ENCODE results near the gene TGFB1I1.
A peak's percentile ranks its signal among the peaks of the same experiment; 100 is the strongest.

Gene TGFB1I1

DNA sequence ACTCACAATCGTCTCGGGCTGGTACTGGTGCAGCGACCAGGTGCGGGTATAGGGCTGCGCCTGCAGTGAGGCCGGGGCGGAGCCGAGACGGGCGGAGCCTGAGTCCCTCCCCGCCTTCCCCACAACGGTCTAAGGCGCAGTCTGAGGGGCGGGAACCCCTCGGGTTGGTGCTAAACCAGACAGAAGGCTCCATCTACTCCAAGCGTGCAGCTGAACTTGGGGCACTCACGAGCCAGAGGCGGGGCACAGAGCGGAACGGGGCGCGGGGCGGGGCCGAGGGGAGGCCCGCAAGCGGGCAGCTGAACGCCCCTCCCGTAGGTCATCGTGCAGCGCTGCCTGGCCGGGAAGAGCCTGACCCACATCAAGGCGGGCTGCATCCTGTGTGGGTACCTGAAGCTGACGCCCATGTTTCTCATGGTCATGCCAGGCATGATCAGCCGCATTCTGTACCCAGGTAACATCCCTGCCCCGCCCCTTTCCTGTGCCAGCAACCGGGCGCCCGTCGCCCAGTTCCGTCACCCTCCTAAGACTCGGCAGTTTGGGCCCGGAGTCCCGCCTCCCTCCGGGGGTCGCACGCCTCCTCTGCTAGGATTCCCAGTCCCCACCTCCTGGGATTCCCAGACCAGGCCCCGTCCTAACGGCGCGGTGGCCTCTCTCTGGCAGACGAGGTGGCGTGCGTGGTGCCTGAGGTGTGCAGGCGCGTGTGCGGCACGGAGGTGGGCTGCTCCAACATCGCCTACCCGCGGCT, 15.9 kb downstream of the TGFB1I1 start:
- DNase-seq (ENCODE audit: low read depth, low spot score): no peak
- Histone ChIP-seq H3K27ac (ENCODE audit: low read length) (no peak overlapping the region), H3K27me3 (ENCODE audit: control insufficient read depth, insufficient read depth, low read length) (peaks cover 8% of the 10 kb centered on the region; the same call in 1 of the 2 replicates), H3K4me1 (ENCODE audit: control insufficient read depth, insufficient read depth, low read length) (peaks cover 3% of the 10 kb centered on the region; the same call in 1 of the 2 replicates), H3K36me3 (ENCODE audit: control insufficient read depth, insufficient read depth, low read length) (no peaks in the 10 kb centered on the region), H3K9me3 (ENCODE audit: control insufficient read depth, insufficient read depth, low read length) (no peaks in the 10 kb centered on the region), H3K4me3 (ENCODE audit: low read length) (peak overlapping the region; percentile 47; the same call in 1 of the 2 replicates)
- whole genome bisulfite sequencing (ENCODE audit: insufficient coverage, insufficient read length): no CpG with 5 or more reads among the region's 60 CpGs

DNA sequence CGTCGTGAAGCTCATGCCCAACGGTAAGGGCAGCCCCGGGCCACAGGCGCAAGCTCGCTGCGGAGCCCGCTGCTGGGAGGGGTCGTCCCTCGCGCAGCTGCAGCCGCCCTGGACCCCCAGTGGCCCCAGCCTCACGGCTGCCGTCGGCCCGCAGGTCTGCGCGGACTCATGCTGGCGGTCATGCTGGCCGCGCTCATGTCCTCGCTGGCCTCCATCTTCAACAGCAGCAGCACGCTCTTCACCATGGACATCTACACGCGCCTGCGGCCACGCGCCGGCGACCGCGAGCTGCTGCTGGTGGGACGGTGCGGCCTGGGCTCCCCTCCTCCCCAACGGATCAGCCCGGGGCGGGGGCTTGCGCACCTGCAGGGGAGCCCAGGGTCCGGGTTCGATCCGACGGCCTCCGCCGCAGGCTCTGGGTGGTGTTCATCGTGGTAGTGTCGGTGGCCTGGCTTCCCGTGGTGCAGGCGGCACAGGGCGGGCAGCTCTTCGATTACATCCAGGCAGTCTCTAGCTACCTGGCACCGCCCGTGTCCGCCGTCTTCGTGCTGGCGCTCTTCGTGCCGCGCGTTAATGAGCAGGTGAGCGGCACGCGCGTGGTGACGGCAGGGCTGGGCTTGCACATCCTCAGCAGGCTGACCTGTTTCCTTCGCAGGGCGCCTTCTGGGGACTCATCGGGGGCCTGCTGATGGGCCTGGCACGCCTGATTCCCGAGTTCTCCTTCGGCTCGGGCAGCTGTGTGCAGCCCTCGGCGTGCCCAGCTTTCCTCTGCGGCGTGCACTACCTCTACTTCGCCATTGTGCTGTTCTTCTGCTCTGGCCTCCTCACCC, 16.7 kb downstream of the TGFB1I1 start:
- Histone ChIP-seq H3K27me3 (ENCODE audit: control insufficient read depth, insufficient read depth, low read length) (peaks cover 8% of the 10 kb centered on the region; the same call in 1 of the 2 replicates), H3K36me3 (ENCODE audit: control insufficient read depth, insufficient read depth, low read length) (no peaks in the 10 kb centered on the region), H3K4me1 (ENCODE audit: control insufficient read depth, insufficient read depth, low read length) (peaks cover 3% of the 10 kb centered on the region; the same call in 1 of the 2 replicates), H3K9me3 (ENCODE audit: control insufficient read depth, insufficient read depth, low read length) (no peaks in the 10 kb centered on the region), H3K27ac (ENCODE audit: low read length) (no peak overlapping the region), H3K4me3 (ENCODE audit: low read length) (peak overlapping the region; percentile 47; the same call in 1 of the 2 replicates)
- no peak for DNase-seq (ENCODE audit: low read depth, low spot score)
- no CpG with 5 or more reads among the region's 77 CpGs for WGBS (ENCODE audit: insufficient coverage, insufficient read length)

DNA sequence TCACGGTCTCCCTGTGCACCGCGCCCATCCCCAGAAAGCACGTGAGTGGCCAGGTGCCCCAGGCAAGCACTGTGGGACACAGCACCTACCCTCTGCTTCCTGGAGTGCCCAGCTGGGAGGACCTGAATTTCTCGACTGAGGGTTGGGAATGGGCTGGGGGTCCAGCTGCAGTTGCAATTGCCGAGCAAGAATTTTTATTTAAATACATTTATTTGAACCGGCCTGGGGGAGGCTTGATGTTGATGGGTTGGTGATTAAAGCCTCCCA, 17.3 kb downstream of the TGFB1I1 start:
- Histone ChIP-seq H3K27me3 (ENCODE audit: control insufficient read depth, insufficient read depth, low read length) (peaks cover 8% of the 10 kb centered on the region; the same call in 1 of the 2 replicates), H3K4me1 (ENCODE audit: control insufficient read depth, insufficient read depth, low read length) (peaks cover 3% of the 10 kb centered on the region; the same call in 1 of the 2 replicates), H3K27ac (ENCODE audit: low read length) (no peak overlapping the region), H3K9me3 (ENCODE audit: control insufficient read depth, insufficient read depth, low read length) (no peaks in the 10 kb centered on the region), H3K4me3 (ENCODE audit: low read length) (no peak overlapping the region), H3K36me3 (ENCODE audit: control insufficient read depth, insufficient read depth, low read length) (no peaks in the 10 kb centered on the region)
- DNase-seq (ENCODE audit: low read depth, low spot score): no peak
- WGBS (ENCODE audit: insufficient coverage, insufficient read length): no CpG with 5 or more reads among the region's 7 CpGs

DNA sequence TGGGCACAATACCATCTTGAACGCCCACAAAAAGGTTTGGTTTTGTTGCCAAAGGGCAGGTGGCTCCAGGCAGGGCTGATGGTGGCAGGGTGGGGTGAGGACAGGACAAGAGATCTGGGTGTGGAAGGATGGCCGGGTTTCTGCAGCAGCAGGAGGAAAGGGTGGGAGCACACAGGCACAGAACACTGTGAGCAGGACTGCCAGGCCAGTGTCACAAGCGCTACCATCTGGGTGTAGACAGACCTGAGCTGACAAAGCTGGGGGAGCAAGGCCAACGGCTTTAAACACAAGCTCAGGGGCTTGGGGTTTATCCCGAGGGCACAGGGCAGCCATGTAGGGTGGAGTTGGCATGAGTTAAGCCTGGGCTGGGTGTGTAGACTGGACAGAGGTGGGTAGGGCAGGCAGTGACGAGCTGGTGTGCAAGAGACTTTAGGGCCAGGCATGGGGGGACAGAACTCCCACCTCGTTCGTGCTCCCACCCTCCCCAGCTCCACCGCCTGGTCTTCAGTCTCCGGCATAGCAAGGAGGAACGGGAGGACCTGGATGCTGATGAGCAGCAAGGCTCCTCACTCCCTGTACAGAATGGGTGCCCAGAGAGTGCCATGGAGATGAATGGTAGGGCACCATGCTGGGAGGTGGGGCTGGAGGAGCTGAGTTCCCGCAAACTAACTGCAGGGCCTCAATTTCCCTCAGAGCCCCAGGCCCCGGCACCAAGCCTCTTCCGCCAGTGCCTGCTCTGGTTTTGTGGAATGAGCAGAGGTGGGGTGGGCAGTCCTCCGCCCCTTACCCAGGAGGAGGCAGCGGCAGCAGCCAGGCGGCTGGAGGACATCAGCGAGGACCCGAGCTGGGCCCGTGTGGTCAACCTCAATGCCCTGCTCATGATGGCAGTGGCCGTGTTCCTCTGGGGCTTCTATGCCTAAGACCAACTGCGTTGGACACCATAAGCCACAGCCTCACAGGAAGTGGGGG, 17.9 kb downstream of the TGFB1I1 start:
- WGBS (ENCODE audit: insufficient coverage, insufficient read length): no CpG with 5 or more reads among the region's 22 CpGs
- Histone ChIP-seq H3K36me3 (ENCODE audit: control insufficient read depth, insufficient read depth, low read length) (no peaks in the 10 kb centered on the region), H3K9me3 (ENCODE audit: control insufficient read depth, insufficient read depth, low read length) (no peaks in the 10 kb centered on the region), H3K27me3 (ENCODE audit: control insufficient read depth, insufficient read depth, low read length) (peaks cover 8% of the 10 kb centered on the region; the same call in 1 of the 2 replicates), H3K4me1 (ENCODE audit: control insufficient read depth, insufficient read depth, low read length) (no peaks in the 10 kb centered on the region), H3K27ac (ENCODE audit: low read length) (no peak overlapping the region), H3K4me3 (ENCODE audit: low read length) (no peak overlapping the region)
- no peak for DNase-seq (ENCODE audit: low read depth, low spot score)

DNA sequence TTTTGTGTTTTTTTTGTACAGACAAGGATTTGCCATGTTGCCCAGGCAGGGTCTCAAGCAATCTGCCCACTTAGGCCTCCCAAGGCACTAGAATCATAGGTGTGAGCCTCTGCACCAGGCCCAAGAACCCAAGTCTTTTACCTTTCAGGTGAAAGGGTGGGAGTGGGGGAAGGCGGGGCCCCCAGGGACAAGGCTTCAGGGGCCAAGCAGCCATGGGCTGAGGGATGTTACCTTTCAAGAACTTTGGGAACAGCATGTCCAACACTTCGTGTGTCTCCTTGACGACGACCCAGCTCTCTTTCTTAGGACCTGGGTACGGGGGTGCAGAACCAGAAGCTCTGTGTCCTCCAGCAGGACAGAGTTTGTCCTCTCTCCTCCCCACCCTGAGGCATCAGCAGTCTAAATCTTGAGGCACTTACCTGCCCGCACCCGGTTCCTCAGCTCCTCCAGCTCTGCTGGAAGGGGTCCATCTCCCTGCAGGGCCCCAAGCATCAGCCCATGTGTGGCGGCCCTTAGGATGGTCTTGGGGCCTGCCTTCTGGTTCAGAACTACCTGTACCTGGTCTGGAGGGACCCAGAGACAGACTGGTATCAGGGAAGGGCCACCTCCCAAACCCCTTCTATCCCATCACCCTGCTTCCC, 19.9 kb downstream of the TGFB1I1 start:
- Histone ChIP-seq H3K27ac (ENCODE audit: low read length) (no peak overlapping the region), H3K27me3 (ENCODE audit: control insufficient read depth, insufficient read depth, low read length) (peaks cover 2% of the 10 kb centered on the region; the same call in 1 of the 2 replicates), H3K36me3 (ENCODE audit: control insufficient read depth, insufficient read depth, low read length) (0 out of 2 replicates have a peak, but pooled peaks cover 6% of the 10 kb centered on the region), H3K9me3 (ENCODE audit: control insufficient read depth, insufficient read depth, low read length) (no peaks in the 10 kb centered on the region), H3K4me3 (ENCODE audit: low read length) (no peak overlapping the region), H3K4me1 (ENCODE audit: control insufficient read depth, insufficient read depth, low read length) (no peaks in the 10 kb centered on the region)
- no peak for DNase-seq (ENCODE audit: low read depth, low spot score)
- WGBS (ENCODE audit: insufficient coverage, insufficient read length): no CpG with 5 or more reads among the region's 8 CpGs

DNA sequence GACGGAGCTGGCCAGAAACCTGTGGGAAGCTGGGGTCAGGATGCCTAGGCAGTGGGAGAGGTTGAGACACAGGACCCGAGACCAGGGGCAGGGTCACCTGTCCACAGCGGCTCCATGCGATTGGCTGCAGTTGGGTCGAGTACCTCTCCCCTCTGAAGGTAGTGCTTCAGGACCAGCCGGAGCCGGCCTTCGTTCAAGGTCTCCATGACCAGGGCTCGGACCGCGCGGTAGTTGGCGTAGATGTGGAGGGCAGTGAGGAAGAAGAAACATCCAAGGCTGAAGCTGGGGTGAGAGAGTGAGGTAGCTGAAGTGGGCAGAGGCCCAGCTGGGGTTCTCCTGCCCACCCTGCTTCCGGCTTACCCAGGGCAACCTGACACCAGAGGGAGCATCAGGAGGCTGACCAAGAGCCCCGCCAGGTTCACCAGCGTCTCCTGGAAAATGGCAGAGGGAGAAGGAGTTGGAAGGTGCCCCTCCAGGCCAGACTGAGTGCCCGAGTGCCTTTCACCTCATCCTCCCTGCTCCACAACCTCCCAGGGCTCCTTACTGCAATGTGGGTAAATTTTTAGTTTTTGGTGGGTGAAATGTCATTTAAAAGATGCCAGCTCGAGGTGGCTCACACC, 21.7 kb downstream of the TGFB1I1 start:
- Histone ChIP-seq H3K4me3 (ENCODE audit: low read length) (no peak overlapping the region), H3K27me3 (ENCODE audit: control insufficient read depth, insufficient read depth, low read length) (peaks cover 2% of the 10 kb centered on the region; the same call in 1 of the 2 replicates), H3K27ac (ENCODE audit: low read length) (no peak overlapping the region), H3K36me3 (ENCODE audit: control insufficient read depth, insufficient read depth, low read length) (0 out of 2 replicates have a peak, but pooled peaks cover 6% of the 10 kb centered on the region), H3K9me3 (ENCODE audit: control insufficient read depth, insufficient read depth, low read length) (no peaks in the 10 kb centered on the region), H3K4me1 (ENCODE audit: control insufficient read depth, insufficient read depth, low read length) (no peaks in the 10 kb centered on the region)
- no peak for DNase-seq (ENCODE audit: low read depth, low spot score)
- no CpG with 5 or more reads among the region's 18 CpGs for WGBS (ENCODE audit: insufficient coverage, insufficient read length)

DNA sequence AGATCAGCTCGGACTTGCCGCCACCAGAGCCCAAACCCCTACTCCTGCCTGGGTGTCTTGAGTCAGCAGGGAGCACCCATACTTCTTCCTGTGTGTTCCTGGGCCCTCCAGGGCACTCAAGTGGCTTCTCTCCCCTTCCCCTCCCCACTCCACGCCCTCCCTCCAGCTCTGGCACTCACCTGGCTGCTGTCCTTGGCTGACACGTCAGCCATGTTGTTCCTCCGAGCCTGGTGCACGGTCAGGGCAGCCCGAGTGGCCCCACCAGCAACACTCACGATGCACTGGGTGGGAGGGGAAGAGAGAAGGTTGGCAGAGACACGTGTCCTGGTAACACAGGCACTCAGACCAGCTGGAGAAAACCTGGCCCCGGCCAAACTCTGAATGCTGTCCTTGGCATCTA, 24.7 kb downstream of the TGFB1I1 start:
- WGBS (ENCODE audit: insufficient coverage, insufficient read length): no CpG with 5 or more reads among the region's 10 CpGs
- Histone ChIP-seq H3K36me3 (ENCODE audit: control insufficient read depth, insufficient read depth, low read length) (0 out of 2 replicates have a peak, but pooled peaks cover 6% of the 10 kb centered on the region), H3K4me1 (ENCODE audit: control insufficient read depth, insufficient read depth, low read length) (no peaks in the 10 kb centered on the region), H3K27ac (ENCODE audit: low read length) (no peak overlapping the region), H3K27me3 (ENCODE audit: control insufficient read depth, insufficient read depth, low read length) (no peaks in the 10 kb centered on the region), H3K9me3 (ENCODE audit: control insufficient read depth, insufficient read depth, low read length) (no peaks in the 10 kb centered on the region), H3K4me3 (ENCODE audit: low read length) (no peak overlapping the region; the same call in 1 of the 2 replicates)
- no peak for DNase-seq (ENCODE audit: low read depth, low spot score)

DNA sequence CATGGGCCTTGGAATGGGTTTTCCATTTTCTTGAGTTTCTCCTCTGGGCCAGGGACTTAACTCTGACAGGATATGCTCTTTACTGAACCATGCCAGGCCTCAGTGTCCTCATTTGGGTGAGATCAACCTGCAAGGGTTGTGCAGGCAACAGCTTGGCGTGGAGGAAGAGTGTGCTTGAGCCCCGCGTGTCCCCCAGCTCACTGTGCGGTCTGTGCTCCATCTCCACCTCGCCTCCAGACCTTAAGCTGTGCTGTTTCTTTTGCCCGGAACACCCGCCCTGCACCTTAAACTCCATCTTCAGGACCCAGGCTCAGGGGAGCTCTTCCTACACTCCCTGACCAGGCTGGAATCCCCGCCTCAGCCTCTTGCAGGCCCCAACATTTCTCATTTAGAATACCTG, 26.5 kb downstream of the TGFB1I1 start:
- H3K4me1 ChIP-seq (ENCODE audit: control insufficient read depth, insufficient read depth, low read length): peaks cover 4% of the 10 kb centered on the region
- no peaks in the 10 kb centered on the region for H3K27me3 ChIP-seq (ENCODE audit: control insufficient read depth, insufficient read depth, low read length)
- no CpG with 5 or more reads among the region's 8 CpGs for WGBS (ENCODE audit: insufficient coverage, insufficient read length)
- H3K4me3 ChIP-seq (ENCODE audit: low read length): no peak overlapping the region
- no peak for DNase-seq (ENCODE audit: low read depth, low spot score)
- H3K9me3 ChIP-seq (ENCODE audit: control insufficient read depth, insufficient read depth, low read length): no peaks in the 10 kb centered on the region
- H3K27ac ChIP-seq (ENCODE audit: low read length): no peak overlapping the region
- H3K36me3 ChIP-seq (ENCODE audit: control insufficient read depth, insufficient read depth, low read length): 0 out of 2 replicates have a peak, but pooled peaks cover 6% of the 10 kb centered on the region

DNA sequence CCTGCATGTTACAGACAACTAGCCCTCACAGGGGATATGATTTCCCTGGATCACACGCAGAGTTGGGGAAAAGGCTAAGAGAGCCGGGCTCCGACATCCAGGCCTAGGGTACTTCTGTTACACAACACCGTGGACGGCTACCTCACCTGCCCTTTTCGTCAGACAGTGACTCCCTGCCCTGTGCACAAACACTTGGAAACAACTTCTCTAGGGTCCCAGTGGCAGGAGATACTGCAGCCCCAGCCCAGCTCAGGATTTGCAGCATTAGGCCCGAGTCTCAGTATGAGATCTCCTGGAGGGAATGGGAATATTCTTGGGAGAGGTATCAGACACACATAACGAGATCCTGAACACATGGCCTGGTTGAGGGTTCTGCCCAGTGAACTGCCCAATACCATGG, 28.0 kb downstream of the TGFB1I1 start:
- peaks cover 4% of the 10 kb centered on the region for H3K4me1 ChIP-seq (ENCODE audit: control insufficient read depth, insufficient read depth, low read length)
- H3K27me3 ChIP-seq (ENCODE audit: control insufficient read depth, insufficient read depth, low read length): no peaks in the 10 kb centered on the region
- H3K27ac ChIP-seq (ENCODE audit: low read length): no peak overlapping the region
- no peaks in the 10 kb centered on the region for H3K9me3 ChIP-seq (ENCODE audit: control insufficient read depth, insufficient read depth, low read length)
- H3K36me3 ChIP-seq (ENCODE audit: control insufficient read depth, insufficient read depth, low read length): 0 out of 2 replicates have a peak, but pooled peaks cover 6% of the 10 kb centered on the region
- H3K4me3 ChIP-seq (ENCODE audit: low read length): no peak overlapping the region
- DNase-seq (ENCODE audit: low read depth, low spot score): no peak
- WGBS (ENCODE audit: insufficient coverage, insufficient read length): no CpG with 5 or more reads among the region's 8 CpGs

Measured in iPS DF 6.9 (cell line).